H4 (cell line): Measurements from ENCODE around the gene OR6C3. TPM values are rescaled to one million over a fixed set of nuclear protein-coding genes. Genes with fewer than 3 reads are reported as not detected.
"Not testable (repeated sequence)": the region's sequence is repeated elsewhere in the genome, so short reads cannot be mapped to it uniquely, and the experiment has no call there.

Experiments
- DNase-seq: peaks from one replicate; pipeline ENCODE4 v3.0.0-alpha.2; 2015; ENCODE audit warnings: low spot score
- total RNA-seq: library from RNA; depleted of rRNA; stranded (reverse); fragments of >200 nt; shearing (Covaris generic); gene quantifications from 2 replicates; pipeline ENCODE4 v1.2.3, GENCODE V29; 2014; rRNA removed

Gene OR6C3
- not detected in 2 replicates for total RNA-seq

GRCh38 chr12:55330446-55330845 lies at the start of gene OR6C3:
OR6C3 (plus strand) TSS chr12:55330746; CDS start chr12:55331701, 955 bp downstream.
- DNase-seq = no peak

DNA sequence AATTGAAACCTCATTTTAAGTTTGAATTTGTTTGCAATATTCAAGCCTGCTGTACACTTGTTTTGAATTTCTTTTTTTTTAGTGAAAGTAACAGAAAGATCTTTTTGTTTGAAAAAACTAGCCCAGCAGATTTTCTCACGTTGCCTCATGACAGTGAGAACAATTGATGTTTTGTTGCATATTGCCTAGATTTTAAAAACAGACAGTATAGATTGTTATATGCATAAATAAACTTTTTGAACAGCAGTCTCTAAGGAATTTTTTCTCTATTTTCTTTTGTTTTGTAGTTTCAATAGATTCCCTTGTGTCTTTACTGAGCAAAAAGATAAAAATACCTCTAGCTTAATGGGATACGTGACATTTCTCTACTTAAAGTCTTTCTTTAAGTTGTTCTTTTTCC lies 49.6 kb upstream of the OR6C3 start:
- no peak for DNase-seq

DNA sequence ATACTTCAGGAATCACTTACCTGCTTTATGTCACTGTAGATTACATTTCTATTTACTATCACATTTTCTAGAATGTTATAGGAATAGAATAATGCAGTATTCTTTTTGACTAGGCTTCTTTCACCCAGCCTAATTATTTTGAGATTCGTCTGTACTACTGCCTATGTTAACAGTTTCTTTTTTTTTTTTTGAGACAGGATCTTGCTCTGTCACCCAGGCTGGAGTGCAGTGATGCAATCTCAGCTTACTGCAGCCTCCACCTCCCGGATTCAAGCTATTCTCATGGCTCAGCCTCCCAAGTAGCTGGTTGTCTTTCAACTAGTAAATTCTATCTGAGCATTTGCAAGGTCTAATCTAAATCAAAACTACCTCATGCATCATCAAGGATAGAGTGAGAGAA lies 40.5 kb upstream of the OR6C3 start:
- no peak for DNase-seq

- no peak for DNase-seq
Observed at GRCh38 chr12:55296469-55296868, 34.1 kb upstream of the OR6C3 start, which contains the start of gene OR6C6. OR6C6 (minus strand) TSS chr12:55296569; CDS start chr12:55295232, 1,337 bp downstream.

DNA sequence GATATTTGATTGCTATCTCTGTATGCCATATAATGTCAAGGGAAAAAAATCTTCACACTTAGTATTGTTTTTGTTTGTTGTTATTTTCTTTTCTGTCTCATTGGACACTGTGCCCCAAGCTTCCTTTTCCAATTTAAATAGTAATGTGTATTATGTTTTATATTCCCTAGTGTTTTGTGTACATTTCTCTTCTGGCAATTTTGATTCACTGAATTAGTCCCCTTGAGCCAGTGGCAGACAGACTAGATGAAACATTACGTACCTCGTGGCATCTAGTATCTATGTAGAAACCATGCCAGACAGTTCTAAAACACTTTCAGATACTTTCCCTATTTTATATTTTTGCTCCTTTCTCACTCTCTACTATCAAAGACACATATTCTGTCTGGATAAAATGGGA lies 16.5 kb upstream of the OR6C3 start, which contains the start of gene OR6C1:
TSS of gene OR6C1 (plus strand) at position 301 of the 400 bp plus-strand sequence. CDS start 6,257 bp downstream, outside the sequence.
- no peak for DNase-seq

DNA sequence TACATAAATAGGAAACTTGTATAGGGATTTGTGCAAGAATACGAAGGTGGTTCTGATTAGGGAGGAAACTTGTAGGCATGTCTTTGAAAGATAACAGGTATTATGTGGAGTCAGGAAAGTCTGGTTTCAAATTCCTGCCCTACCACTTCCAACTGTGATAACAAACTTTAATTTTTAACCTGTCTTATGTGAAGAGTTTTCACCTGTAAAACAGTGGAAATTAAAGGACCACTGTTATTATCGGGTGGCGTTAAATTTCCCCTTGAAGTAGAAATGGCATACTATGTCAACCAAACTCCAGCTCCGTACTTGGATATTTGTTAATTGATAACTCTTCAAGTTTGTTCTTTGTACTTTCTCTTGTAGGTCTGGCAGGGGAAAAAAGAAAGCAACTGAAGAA lies 10.3 kb upstream of the OR6C3 start:
- DNase-seq = no peak

DNA sequence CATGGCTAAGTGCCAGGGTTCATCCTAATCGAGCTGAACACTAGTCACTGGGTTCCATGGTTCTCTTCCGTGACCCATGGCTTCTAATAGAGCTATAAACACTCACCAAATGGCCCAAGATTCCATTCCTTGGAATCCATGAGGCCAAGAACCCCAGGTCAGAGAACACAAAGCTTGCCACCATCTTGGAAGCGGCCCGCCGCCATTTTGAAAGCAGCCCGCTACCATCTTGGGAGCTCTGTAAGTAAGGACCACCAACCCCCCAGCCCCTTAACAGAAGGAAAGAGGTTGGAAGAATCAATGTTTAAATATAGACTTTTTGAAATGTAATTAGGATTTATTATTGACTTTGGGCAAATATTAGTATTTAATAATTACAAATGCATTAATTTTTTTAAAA lies 4.7 kb upstream of the OR6C3 start:
- DNase-seq = not testable (repeated sequence)

GRCh38 chr12:55336002-55336401 lies 5.5 kb downstream of the OR6C3 start:
- DNase-seq = no peak

- not testable (repeated sequence) for DNase-seq
Observed at GRCh38 chr12:55355338-55355737, 24.8 kb downstream of the OR6C3 start.

DNA sequence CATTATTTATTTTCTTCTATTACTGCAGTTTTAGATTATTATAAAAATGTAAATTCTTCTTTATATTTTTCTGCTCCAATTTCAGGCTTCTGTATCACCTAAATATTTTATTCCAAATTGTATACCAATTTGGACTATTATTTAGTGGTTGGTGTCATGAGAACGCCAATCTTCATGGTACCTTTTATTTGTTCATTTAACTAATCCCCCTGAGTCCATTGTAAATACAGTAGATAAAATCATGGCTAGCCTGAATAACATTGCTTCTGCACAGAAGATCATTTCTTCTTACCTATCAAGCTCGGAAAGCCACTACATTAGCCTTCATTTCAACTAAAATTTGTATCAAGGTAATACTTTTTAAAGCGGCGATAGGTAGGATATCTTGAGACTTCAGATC lies 32.1 kb downstream of the OR6C3 start, which contains the start of gene OR6C75:
TSS of gene OR6C75 (plus strand) at position 301 of the 400 bp plus-strand sequence. CDS start 2,136 bp downstream, outside the sequence.
- DNase-seq = no peak

- no peak for DNase-seq
Observed at GRCh38 chr12:55365086-55365485, 34.5 kb downstream of the OR6C3 start.

DNA sequence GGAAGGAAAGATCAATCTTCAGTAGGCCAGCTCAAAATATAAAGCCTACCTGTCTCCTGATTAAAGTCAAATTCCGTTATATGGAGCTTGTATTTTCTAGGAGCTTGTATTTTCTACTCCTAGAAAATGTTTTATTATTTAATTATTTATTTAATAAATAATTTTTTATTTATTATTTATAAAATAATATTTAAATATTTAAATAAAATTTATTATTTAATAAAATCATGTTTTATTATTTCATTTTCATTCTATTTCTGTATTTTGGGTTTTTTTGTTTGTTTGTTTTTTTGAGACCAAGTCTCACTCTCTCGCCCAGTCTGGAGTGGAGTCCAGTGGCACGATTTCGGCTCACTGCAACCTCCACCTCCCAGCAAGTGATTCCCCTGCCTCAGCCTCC lies 42.0 kb downstream of the OR6C3 start:
- no peak for DNase-seq

Other genes with a start within 250 kb of the OR6C3 start
- not detected in 2 replicates for gene OR9K2, start 204.3 kb upstream of the OR6C3 start, total RNA-seq
- gene OR10A7, start 109.7 kb upstream of the OR6C3 start, total RNA-seq = not detected in 2 replicates
- gene OR6C74, start 86.1 kb upstream of the OR6C3 start, total RNA-seq = not detected in 2 replicates
- gene OR6C6, start 34.2 kb upstream of the OR6C3 start, total RNA-seq = not detected in 2 replicates
- gene OR6C1, start 16.4 kb upstream of the OR6C3 start, total RNA-seq = not detected in 2 replicates
- not detected in 2 replicates for gene OR6C75, start 32.2 kb downstream of the OR6C3 start, total RNA-seq
- not detected in 2 replicates for gene OR6C65, start 69.8 kb downstream of the OR6C3 start, total RNA-seq
- gene OR6C76, start 95.5 kb downstream of the OR6C3 start, total RNA-seq = not detected in 2 replicates
- gene OR6C2, start 113.3 kb downstream of the OR6C3 start, total RNA-seq = not detected in 2 replicates
- gene OR6C70, start 139.4 kb downstream of the OR6C3 start, total RNA-seq = not detected in 2 replicates
- gene OR6C68, start 161.6 kb downstream of the OR6C3 start, total RNA-seq = not detected in 2 replicates
- gene OR6C4, start 218.9 kb downstream of the OR6C3 start, total RNA-seq = not detected in 2 replicates
- gene OR2AP1, start 241.7 kb downstream of the OR6C3 start, total RNA-seq = not detected in 2 replicates